Hypothalamus (tissue), 51 donors: ENCODE results near the gene RAC3.
A peak's percentile ranks its signal among the peaks of the same experiment; 100 is the strongest.

Experiments
- DNase-seq, 51 donors: peaks; one replicate each; lab custom pipeline; 2025; lab: John Stamatoyannopoulos, UW

Gene RAC3

DNA sequence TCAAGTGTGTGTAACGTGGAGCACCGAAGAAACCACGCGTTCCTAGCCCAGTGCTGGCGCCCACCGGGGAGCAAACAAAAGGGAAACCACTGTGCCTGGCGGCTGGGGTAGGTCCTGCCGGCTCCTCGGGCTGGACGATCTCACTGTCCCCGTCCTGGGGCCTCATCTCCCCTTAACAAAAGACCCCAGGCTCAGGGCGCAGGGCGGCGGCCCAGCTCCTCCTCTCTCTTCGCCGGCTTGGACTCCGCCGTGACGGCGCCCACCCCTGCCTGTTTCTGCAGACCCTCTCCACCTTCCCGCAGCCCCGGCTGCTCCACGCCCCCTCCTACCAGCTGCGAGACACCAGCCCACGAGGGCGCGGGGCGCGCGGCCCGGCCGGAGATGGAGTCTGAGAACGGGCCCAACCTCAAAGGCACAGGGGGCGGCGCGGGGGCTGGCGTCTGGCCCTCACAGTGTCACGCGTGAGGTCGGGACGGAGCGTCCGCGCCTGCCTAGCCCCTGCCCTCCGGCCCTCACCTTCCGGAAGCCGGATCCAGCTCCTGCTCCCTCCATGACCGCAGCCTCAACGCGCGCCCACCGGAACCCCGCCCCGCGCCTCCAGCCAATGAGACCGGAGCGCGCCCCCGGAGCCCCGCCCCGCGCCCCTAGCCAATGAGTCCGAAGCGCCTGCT is 9.0 kb upstream of the RAC3 start, which contains the start of gene CENPX:
TSS of gene CENPX (minus strand) at position 569 of the 671 bp plus-strand sequence. CDS start at position 552, 17 bp downstream.
- no peak for DNase-seq

DNA sequence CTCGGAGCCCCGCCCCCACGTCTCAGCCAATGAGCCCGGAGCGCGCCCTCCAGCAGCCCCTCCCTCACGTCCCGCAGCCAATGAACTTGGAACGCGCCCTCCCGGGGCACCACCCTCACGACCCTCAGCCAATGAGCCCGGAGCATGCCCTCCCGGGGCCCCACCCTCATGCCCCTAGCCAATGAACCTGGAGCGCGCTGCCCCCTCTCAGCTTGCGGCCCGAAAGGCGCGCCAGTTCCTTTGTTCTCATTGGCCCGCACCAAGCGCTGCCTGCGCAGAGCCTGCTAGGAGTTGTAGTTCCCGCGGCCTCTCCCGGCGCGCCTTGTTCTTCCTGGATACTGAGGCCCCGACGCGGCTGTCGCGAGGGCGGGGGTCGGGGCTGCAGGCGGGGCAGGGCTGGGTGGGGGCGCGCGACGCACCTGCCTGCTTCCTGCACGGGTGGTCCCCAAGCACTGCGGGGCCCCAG is 8.5 kb upstream of the RAC3 start, which contains the start of gene LRRC45:
TSS of gene LRRC45 (plus strand) at position 325 of the 466 bp plus-strand sequence. CDS start 339 bp downstream, outside the sequence.
- peak; percentile 84 to 100 (median 99) for DNase-seq

DNA sequence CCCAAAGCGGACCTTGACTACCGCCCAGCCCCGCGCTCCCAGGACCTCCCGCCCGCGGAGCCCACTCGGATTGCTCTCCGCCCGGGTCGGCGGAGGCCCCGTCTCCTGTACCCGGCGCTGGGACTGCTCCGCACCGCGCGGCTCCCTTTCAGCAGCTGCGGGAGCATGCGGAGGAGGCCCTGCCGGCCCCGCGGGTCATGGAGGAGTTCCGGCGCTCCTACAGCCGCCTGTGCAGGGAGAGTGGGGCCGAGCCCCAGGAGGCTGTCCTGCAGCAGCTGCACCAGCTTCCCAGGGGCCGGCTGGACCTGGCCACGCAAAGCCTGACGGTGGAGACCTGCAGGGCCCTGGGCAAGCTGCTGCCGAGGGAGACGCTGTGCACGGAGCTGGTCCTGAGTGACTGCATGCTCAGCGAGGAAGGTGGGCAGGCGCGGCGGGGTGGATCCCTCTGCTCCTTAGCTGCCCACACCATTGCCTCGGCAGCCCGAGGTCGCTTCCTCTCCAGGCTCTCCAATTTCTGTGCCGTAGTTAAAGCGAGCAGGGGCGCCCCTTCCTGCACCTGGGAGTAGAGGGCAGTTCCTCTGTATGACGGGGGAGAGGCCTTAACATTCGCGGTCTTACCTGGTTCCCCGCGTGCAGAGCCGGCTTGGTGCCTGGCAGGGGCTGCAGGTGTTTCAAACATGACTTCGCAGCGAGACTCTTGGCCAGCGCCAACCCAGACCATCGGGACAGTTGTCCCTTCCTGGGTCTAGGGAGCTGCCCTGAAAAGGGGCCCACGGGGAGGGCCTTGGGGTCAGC is 7.8 kb upstream of the RAC3 start:
- no peak for DNase-seq

DNA sequence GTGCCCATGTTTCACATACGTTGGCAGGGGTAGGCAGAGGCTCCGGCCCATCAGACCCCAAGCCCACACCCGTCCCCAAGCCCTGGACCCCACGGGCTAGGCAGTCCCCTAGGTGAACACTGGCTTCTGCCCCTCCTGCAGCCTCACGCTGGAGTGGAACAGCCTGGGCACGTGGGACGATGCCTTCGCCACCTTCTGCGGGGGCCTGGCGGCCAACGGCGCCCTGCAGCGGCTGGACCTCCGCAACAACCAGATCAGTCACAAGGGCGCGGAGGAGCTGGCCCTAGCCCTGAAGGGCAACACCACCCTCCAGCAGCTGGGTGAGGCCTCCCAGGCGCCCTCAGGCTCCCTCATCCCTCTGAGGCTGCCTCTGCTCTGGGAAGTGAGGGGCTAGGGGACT is 6.6 kb upstream of the RAC3 start:
- DNase-seq = no peak

DNA sequence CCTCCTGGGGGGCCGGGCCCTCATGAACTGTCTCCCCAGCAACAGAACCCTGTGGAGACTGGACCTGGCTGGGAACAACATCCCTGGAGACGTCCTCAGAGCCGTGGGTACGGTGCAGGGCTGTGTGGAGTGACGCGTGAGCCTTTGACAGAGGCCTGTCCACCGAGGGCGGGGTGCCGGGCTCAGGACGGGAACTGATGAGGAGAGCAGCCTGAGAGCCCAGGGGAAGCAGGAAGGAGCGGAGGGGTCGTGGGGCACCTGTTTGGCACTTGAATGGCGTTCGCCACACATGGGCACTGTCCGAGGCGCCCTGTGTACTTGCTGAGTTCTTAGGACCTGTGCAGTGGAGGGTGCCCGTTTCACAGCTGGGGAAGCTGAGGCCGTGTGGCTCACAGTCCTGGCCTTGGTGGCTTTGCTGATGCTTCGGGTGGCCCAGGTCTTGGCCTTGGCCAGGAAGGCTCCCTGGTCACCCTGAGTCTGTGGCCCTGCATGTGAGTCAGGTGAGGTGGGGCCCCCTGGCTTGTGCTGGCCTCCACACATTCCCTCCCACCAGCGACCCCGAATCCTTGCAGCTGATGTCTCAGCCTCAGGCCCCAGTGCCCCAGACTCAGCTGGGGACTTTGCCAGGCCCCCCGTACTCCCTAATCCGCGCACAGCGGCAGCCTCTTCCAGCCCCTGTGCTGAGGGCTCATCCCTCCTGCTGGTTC is 5.9 kb upstream of the RAC3 start:
- DNase-seq = no peak

DNA sequence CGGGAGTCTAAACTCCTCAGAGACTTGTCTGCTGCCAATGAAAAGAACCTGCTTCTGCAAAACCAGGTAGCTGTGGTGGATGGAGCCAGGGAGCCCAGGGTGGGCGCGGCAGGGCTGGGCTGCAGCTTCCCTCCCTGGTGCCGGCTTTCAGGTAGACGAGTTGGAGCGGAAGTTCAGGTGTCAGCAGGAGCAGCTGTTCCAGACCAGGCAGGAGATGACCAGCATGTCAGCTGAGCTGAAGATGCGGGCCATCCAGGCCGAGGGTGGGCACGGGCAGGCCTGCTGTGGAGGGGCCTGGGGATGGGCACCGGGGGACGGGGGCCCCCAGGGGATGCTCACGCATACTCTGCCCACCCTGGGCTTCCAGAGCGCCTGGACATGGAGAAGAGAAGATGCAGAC is 3.2 kb upstream of the RAC3 start:
- DNase-seq = no peak

DNA sequence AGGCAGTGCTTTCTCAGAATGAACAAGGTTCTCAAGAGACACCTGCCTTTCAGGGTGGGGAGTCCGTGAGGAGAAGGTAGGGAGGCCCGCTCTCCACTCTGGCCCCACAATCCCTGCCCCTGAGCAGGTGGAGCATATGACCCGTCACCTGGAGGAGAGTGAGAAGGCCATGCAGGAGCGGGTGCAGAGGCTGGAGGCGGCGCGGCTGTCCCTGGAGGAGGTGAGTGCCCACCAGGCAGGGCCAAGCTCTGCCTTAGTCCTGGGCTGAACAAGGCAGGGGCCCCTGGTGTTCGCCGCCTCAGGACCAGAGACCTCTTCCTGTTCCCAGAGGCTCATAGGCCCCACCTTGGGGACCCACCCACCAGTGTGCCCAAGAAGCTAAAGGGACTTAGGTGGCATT is 2.5 kb upstream of the RAC3 start:
- DNase-seq = no peak

DNA sequence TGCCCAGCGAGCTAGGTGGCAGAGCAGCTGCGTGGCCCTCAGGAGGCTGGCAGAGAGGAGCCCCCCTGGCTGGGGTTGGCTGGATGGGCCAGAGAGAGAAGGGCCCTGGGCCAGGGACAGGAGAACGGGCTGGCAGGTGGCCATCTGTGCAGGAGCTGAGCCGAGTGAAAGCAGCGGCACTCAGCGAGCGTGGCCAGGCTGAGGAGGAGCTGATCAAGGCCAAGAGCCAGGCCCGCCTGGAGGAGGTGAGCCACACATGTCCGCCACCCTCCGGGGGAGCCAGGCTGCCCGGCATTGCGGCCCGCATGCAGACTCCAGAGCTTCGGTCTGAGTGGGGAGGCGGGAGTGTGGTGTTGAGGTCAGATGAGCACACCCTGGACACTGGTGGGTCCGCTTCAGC is 2.1 kb upstream of the RAC3 start:
- DNase-seq = peak in 2 of 51 donors; percentile 14 to 15

DNA sequence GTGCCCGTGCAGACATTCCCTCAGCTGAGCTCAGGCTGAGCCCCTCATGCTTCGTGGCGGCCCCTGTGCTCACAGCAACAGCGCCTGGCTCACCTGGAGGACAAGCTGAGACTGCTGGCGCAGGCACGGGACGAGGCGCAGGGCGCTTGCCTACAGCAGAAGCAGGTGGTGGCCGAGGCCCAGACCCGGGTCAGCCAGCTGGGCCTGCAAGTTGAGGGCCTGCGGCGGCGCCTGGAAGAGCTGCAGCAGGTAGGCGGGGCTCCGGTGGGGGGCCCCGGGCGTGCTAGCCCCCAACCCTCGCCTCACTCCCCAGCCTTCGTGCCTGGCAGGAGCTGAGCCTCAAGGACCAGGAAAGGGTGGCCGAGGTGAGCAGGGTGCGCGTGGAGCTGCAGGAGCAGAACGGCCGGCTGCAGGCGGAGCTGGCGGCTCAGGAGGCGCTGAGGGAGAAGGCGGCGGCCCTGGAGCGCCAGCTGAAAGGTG is 1.4 kb upstream of the RAC3 start:
- DNase-seq = peak in 1 of 51 donors; percentile 11

DNA sequence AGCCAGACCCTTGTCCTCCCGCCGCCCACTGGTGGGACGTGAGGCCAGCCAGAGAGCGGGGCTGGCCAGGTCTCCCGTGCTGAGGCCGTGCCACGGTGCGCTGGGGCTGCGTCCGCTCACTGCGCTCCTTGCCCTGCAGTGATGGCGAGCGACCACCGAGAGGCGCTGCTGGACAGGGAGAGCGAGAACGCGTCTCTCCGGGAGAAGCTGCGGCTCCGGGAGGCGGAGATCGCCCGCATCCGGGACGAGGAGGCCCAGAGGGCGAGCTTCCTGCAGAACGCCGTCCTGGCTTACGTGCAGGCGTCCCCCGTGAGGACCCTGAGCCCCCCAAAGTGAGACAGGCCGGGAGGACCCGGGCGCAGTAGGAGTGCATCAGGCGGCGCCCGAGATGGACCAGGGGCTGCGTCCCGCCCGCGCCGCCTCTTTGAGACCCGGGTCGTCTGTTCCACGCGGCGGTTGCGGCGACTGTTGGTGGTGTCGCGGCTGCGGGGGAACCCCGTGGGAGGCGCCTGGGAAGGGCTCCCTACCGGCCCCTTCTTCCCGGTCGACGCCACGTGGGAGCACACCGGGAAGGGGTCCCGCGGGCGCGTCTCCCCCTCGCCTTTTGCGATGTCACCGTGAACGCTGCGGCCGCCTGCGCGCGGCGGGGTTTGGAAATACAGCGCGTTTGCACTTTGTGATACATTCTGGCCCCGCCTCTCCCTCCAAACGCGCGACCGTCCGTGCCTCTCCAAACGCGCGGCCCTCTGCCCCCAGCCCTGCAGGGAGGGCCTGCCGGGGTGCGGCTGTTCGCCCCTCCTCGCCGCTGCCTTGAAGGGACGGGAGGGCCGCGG is 792 bp upstream of the RAC3 start:
- DNase-seq = peak; percentile 13 to 88 (median 69)

DNA sequence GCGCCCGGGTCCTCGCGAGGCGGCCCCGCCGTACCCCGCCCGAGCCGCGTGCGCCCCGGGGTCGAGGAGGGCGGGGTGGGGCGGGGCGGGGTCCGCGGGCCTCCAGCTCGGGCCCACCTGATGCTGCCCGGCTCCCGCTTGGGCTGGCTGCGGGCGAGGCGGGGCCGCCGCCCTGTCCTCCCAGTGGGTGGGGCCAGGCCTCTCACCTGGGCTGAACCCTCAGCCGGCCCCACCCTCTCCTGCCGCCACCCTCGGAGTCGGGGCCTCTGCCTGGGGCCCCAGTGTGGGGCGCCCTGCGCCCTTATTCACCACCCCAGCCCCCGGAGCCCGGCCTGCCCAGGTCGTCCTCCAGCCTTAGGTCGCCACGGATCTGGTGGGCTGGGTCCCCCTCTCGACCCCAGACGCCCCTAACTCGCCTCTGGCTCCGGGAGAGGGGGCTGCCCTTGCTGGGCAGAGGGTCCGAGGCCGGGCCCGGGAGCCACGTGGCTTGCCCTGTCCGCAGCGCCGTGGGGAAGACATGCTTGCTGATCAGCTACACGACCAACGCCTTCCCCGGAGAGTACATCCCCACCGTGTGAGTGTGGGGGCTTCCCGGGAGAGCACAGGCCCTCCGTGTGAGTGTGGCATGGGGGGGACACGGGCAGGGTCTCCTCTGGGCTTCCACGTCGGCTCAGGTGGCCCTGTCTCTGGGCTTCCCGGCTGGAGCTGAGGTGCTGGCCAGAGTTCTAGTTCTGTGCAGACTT is 578 bp downstream of the RAC3 start:
- no peak for DNase-seq

DNA sequence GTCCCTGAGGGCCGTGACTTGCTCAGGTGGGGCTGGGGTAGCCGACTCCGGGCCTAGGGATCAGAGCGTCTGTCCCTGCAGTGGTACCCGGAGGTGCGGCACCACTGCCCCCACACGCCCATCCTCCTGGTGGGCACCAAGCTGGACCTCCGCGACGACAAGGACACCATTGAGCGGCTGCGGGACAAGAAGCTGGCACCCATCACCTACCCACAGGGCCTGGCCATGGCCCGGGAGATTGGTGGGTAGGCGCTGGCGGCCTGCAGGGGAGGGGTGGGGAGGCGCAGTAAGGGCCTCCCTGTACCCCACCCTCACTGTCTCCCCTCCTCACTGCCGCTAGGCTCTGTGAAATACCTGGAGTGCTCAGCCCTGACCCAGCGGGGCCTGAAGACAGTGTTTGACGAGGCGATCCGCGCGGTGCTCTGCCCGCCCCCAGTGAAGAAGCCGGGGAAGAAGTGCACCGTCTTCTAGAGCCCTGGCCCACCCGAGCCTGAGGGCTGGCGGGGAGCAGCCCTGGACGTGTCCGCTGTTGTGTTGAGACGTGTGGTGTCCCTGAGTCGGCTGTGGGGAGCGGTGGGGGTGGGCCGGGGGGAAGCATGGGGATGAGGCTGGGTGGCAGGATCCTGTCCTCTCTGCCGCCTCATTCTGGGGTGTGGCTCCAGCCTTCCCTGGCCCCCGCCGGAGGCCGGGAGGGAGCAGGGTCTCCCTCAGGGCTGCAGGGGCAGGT is 2.0 kb downstream of the RAC3 start:
- no peak for DNase-seq

DNA sequence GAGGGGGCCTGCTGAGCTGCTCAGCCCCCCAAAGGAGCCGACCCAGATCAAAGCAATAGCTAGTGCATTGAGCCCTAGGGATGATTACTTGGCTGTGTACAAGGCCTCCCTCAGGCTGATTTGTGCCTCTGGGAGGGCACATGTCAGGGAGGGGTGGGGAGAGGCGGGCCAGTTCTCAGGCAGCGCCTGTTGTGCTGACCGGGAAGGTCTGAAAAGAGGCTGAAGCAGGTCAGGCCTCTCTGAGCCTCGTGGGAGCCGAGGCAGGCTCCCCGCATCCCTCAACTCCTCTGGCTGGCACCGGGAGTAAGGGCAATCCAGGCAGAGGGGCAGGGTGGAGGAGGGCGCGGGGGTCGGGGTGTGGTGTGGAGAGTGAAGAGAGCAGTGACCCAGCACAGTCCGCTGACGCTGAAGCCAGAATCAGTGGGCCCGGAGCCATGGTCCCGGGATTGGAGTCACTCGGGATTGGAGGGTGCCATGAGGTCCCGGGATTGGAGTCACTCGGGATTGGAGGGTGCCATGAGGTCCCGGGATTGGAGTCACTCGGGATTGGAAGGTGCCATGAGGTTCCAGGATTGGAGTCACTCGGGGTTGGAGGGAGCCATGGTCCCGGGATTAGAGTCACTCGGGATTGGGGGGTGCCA is 3.0 kb downstream of the RAC3 start:
- DNase-seq = peak in 1 of 51 donors; percentile 11

DNA sequence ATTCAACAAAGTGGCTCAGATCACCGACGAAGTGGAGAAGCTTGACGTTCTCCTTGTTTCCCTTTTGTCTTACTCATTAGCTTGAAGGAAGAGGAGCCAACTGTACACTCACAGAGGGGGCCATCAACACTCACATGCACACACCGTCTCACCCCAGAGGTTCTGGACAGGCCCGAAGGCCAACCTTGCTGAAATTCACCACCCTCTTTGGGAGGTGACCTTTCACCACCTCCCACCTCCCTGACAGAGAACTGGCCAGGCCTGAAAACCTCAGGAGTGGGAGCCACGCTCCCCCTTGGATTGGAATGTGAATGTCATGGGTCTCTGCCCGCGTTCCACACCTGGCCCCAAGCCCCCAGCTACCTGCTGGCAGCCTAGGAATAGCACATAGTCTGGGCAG is 4.0 kb downstream of the RAC3 start:
- no peak for DNase-seq

DNA sequence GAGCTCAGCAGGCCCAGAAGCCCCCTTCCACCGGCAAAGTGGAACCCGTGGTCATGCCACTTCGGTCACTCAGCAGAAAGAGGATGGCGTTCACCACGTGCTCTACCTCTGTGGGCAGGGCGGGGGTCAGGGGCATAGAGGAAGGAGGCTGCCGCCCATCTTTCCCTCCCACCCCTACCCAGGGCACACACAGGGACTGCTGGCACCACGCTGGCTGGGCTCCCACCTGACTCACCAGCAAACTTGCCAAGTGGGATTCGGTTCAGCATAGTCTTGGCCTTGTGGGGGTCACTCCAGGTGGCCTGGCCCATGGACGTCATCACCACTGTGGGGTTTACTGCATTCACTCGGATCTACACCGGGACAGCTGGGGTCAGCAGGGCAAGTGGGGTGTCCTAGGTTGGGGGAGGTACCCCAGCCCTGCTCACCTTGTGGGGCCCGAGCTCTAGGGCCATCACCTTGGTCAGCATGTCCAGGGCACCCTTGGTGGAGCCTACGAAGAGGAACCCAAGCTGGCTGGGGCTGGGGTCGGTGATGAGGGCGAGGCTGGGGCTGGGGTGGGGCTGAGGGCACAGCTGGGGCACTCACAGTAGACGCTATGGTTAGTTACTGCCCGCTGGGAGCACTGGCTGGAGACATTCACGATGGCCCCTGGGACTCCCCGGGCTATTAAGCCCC is 4.6 kb downstream of the RAC3 start:
- no peak for DNase-seq

DNA sequence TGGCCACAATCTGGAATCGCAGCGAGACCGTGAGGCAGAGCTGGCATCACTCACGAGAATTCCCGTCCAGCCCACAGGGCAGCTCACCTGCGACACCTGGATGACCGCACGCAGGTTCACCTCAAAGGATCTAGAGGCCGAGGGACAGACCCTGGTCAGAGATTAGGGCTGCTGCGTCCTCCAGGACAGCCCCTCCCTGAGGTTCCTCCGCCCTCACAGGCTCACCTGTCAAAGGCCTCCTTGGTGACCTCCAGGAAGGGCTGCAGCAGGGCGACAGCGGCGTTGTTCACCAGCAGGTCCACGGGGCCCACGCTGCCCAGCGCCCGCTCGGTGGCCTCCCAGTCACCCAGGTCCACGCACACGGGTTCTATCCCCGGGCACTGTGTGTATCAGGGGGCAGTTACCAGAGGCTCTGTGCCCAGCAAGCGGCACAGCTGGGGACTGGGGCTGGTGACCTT is 5.2 kb downstream of the RAC3 start:
- DNase-seq = no peak

DNA sequence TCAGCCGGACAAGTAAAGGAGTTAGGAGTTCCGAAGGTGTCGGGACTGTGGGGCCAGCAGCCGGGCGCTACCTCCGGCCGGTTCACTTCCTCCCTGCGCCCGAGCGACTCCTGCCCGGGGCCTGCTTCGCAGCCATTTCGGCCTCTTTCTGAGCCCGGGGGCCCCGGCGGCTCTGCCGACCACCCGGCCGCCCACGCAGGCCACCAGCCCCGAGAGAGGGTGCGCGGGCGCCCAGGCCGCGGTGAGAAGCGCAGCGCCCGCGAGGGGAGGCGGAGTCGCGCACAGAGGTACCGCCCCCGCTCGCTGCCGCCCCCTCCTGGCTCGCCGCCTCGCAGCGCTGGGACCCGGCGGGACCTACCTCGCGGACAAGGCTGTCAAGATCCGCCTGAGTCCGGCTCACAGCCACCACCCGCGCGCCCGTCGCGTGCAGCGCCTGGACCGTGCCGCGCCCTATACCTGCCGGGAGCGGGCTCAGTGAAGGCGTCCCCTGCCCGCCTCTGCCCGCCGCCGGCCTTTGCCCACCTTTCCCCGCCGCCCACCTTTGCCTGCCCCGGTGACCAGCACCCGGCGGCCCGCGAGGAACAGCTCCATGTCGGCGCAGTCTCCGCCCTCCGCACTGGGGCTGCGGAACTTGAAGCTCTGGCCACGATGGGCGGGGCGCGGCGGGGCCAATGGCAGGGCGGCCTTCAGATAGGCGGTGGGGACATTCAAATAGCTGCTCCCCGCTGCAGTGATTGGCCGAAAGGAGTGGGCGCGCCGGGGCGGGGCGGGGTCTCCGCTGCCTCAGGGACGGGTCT is 5.8 kb downstream of the RAC3 start, which contains the start of gene DCXR:
TSS of gene DCXR (minus strand) at position 606 of the 797 bp plus-strand sequence. CDS start at position 591, 15 bp downstream.
- peak; percentile 80 to 98 (median 95) for DNase-seq
